Mesothelial cell of epicardium (in vitro differentiated cells): Measurements from ENCODE around the gene ADARB1. TPM values are rescaled to one million over a fixed set of nuclear protein-coding genes. Genes with fewer than 3 reads are reported as not detected.

Experiments used
- DNase-seq, 2 experiments: peaks; one replicate each; pipeline ENCODE4 v3.0.0; 2021; ENCODE audit warnings: low spot score in 2 of 2; ENCODE audit not compliant: unreplicated experiment in 2 of 2
- H3K27ac Mint-ChIP-seq: 2 replicates; pipeline ENCODE4 v1.8.0; 2021; ENCODE audit warnings: mixed read lengths
- H3K27me3 Mint-ChIP-seq: 2 replicates; pipeline ENCODE4 v1.8.0; 2021; ENCODE audit warnings: low read depth, mixed read lengths
- H3K36me3 Mint-ChIP-seq: 2 replicates; pipeline ENCODE4 v1.8.0; 2021; ENCODE audit warnings: mixed read lengths
- H3K4me1 Mint-ChIP-seq: 2 replicates; pipeline ENCODE4 v1.8.0; 2021; ENCODE audit warnings: mixed read lengths
- H3K4me3 Mint-ChIP-seq: 2 replicates; pipeline ENCODE4 v1.8.0; 2021; ENCODE audit warnings: mild to moderate bottlenecking, moderate library complexity, mixed read lengths
- H3K9me3 Mint-ChIP-seq: 2 replicates; pipeline ENCODE4 v1.8.0; 2021; ENCODE audit warnings: mixed read lengths
- total RNA-seq: library from RNA; stranded (reverse); gene quantifications from 3 replicates; pipeline ENCODE4 v1.2.1, GENCODE V29; 2021
- TF ChIP-seq, protein P1 (sequence below): fragments of 200-600 bp; sonication (generic); IDR thresholded peaks from one replicate; pipeline ENCODE4 v1.5.0; 2021; ENCODE audit warnings: antibody characterized with exemption; ENCODE audit not compliant: unreplicated experiment

ADARB1 gene
- total RNA-seq, 1 donor from 2014 or later = 26.5 TPM

DNA sequence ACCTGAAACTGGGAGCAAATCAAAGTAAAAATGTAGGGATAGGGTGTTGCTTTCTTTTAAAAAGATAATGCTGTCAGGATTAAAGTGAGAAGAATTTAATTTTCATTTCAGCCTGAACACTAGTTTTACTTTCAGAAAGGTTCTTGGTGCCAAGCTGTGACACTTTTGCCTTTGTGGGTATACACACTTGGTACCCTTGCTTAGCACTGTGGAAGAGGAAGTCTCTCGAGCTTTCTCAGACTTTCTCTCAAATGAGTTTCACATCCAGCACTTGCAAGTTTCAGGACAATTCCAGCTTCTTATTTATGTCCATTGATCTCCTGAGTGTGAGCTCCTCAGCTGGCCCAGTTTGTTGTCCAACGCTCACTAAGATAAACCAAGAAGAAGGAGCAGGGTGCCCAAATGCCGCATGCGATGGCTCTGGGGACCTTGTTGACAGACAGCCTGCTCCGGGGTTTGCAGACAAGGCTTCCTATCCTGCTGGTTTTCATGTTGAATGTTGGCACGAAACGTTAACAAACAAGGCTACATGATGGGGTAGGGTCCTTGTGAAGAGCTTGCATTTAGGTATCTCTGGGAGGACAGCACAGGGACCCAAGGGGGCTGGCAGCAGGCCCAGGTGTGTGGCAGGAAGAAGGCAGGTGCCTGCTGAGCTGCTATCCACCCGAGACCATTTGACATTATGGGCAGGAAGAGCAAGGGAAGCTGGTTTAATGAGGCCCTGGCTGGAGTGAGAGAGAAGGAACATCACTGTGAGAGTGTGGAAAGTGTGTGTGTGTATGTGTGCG, 133.7 kb downstream of the ADARB1 start:
- Mint-ChIP-seq H3K9me3 (no peaks in the 10 kb centered on the region), H3K4me3 (no peak overlapping the region), H3K27me3 (no peaks in the 10 kb centered on the region), H3K4me1 (peaks cover 17% of the 10 kb centered on the region), H3K36me3 (peaks cover 8% of the 10 kb centered on the region), H3K27ac (no peak overlapping the region)
- no peak for DNase-seq
- TF ChIP-seq, protein P1, sequence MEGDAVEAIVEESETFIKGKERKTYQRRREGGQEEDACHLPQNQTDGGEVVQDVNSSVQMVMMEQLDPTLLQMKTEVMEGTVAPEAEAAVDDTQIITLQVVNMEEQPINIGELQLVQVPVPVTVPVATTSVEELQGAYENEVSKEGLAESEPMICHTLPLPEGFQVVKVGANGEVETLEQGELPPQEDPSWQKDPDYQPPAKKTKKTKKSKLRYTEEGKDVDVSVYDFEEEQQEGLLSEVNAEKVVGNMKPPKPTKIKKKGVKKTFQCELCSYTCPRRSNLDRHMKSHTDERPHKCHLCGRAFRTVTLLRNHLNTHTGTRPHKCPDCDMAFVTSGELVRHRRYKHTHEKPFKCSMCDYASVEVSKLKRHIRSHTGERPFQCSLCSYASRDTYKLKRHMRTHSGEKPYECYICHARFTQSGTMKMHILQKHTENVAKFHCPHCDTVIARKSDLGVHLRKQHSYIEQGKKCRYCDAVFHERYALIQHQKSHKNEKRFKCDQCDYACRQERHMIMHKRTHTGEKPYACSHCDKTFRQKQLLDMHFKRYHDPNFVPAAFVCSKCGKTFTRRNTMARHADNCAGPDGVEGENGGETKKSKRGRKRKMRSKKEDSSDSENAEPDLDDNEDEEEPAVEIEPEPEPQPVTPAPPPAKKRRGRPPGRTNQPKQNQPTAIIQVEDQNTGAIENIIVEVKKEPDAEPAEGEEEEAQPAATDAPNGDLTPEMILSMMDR = no peak

DNA sequence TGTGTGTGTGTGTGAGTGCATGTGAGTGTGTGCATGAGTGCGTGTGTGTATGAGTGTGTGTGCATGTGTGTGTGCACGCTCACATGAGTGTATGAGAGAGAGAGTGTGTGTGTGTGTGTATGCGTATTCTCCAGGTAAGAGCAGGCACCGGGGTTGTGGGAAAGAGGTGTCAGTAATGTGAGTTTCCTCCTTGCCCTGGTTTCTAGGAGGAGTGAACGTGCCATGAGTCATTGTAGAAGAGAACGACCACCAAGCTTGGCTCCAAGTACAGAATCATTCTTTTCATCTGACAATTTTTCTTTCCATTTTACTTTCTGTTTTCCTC, 134.2 kb downstream of the ADARB1 start:
- peaks cover 10% of the 10 kb centered on the region for H3K36me3 Mint-ChIP-seq
- peaks cover 17% of the 10 kb centered on the region for H3K4me1 Mint-ChIP-seq
- H3K27ac Mint-ChIP-seq = no peak overlapping the region
- H3K9me3 Mint-ChIP-seq = peaks cover 1% of the 10 kb centered on the region
- H3K4me3 Mint-ChIP-seq = no peak overlapping the region
- TF ChIP-seq, protein P1 = no peak
- H3K27me3 Mint-ChIP-seq = no peaks in the 10 kb centered on the region
- no peak for DNase-seq

GRCh38 chr21:45209046-45209445, 134.7 kb downstream of the ADARB1 start:
- no peak for DNase-seq
- Mint-ChIP-seq H3K9me3 (peaks cover 5% of the 10 kb centered on the region), H3K27ac (no peak overlapping the region), H3K36me3 (peaks cover 14% of the 10 kb centered on the region), H3K27me3 (no peaks in the 10 kb centered on the region), H3K4me3 (no peak overlapping the region), H3K4me1 (peaks cover 17% of the 10 kb centered on the region)
- TF ChIP-seq, protein P1 = no peak

GRCh38 chr21:45209685-45210284, 135.4 kb downstream of the ADARB1 start:
- Mint-ChIP-seq H3K36me3 (peaks cover 18% of the 10 kb centered on the region), H3K27ac (no peak overlapping the region)
- DNase-seq = no peak

DNA sequence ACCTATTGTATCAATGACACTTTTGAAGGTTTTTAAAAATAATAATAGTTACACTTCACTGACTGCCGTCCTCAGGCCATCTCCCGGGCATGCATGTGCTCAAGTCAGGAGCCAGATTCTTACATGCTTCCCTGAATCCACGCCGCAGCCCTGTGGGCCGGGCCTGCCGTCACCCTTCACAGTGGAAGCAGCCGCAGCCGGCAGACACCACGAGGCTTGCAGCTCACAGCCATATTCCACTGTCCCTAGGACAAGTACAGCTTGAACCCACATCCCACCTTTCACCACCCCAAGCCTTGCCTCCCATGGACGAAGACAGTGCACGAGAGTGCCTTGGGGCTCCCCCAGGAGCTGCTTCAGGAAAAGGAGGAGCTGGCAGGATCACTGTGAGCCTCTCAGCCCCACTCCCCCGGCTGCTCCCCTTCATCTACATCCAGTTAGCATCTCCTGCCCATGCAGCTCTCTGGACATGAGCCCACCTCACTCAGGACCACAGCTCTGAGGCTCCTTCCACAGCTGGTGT, 136.1 kb downstream of the ADARB1 start:
- Mint-ChIP-seq H3K36me3 (peaks cover 20% of the 10 kb centered on the region), H3K4me3 (no peak overlapping the region)
- TF ChIP-seq, protein P1 = no peak

More at GRCh38 chr21:45209685-45210284, 135.4 kb downstream of the ADARB1 start:
- Mint-ChIP-seq H3K4me1 (peaks cover 17% of the 10 kb centered on the region), H3K9me3 (peaks cover 5% of the 10 kb centered on the region), H3K4me3 (no peak overlapping the region), H3K27me3 (no peaks in the 10 kb centered on the region)
- TF ChIP-seq, protein P1 = no peak

More for the DNA sequence above, 136.1 kb downstream of the ADARB1 start:
- no peak for DNase-seq
- Mint-ChIP-seq H3K27me3 (no peaks in the 10 kb centered on the region), H3K4me1 (peaks cover 17% of the 10 kb centered on the region), H3K27ac (no peak overlapping the region), H3K9me3 (peaks cover 5% of the 10 kb centered on the region)
